HG02642 (cell line): ENCODE results near the gene ABCC4.
A peak's percentile ranks its signal among the peaks of the same experiment; 100 is the strongest.

Experiments
- ATAC-seq: cut with Tn5 transposase; IDR thresholded peaks from one replicate; pipeline ENCODE4 v1.9.1; 2021; ENCODE audit warnings: mild to moderate bottlenecking; ENCODE audit not compliant: unreplicated experiment, poor library complexity

The ABCC4 gene

GRCh38 chr13:95301183-95301967 lies at the start of gene ABCC4:
ABCC4 (minus strand) TSS chr13:95301451; CDS start chr13:95301314, 137 bp downstream.
- ATAC-seq = peak; percentile 87

DNA sequence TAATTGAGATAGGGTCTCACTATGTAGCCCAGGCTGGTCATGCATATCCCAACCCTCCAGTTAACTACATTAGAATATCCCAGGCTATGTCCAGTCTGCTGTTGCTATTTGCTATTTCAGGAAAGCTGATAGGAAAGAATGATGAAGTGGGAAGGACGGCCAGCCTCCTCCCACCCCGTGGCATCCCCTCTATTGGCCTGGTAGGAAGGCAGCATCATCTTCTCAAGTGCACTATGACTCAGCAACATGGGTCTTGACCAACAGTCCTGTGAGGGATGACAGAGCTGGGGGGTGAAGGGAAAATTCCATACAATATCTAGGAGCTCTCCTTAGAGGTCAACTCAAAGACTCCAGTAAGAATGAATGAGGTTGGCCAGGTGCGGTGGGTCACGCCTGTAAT lies 48.0 kb upstream of the ABCC4 start:
- no peak for ATAC-seq

GRCh38 chr13:95343944-95344343 lies 42.7 kb upstream of the ABCC4 start:
- ATAC-seq = no peak

DNA sequence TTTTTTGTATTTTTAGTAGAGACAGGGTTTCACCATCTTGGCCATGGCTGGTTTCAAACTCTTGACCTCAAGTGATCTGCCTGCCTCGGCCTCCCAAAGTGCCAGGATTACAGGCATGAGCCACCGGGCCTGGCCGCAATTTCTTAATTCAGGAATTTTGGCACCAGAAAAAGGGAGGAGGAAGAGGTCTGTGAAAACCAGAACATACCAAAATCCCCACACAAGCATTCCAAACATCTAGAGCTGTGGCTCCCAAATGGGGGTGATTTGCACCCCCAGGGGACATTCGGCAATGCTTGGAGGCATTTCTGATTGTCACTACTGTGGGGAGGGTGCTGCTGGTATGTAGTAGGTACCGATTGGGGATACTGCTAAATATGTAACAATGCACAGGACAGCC lies 40.2 kb upstream of the ABCC4 start:
- ATAC-seq = no peak

GRCh38 chr13:95338905-95339304 lies 37.7 kb upstream of the ABCC4 start:
- ATAC-seq = no peak

GRCh38 chr13:95337597-95337996 lies 36.3 kb upstream of the ABCC4 start:
- no peak for ATAC-seq

DNA sequence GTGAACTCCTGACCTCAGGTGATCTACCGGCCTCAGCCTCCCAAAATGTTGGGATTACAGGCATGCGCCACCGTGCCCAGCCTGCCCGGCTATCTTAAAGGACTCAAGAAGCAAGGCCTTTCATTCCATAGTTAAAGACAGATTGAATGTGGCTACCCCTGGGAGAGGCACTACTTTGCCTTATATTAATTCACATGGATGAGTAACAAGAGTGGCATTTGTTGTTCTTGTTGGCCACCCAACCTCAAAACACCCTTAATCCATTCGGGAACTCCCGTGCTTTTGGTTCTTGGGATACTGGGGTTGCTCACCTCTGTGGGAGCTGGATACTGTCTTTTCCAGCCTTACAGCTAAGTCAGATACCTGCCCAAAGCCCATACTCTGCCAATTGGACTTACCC lies 34.4 kb upstream of the ABCC4 start:
- ATAC-seq = no peak

- ATAC-seq = no peak
Measured at GRCh38 chr13:95328386-95328785, 27.1 kb upstream of the ABCC4 start.

DNA sequence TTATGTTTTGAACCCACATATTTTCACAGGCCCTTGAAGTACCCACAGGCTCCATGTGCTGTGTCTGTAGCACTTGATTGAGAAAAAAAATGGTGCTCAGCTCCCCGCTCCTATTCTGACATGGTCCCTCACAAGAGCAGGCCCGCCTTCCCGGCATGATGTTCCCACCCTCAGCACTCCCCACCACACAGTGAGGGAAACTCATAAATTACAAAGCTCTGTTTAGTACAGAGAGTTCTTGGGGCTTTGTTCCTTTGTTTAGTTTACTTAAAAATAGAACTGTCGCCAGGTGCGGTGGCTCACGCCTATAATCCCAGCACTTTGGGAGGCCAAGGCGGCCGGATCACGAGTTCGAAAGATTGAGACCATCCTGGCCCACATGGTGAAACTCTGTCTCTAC lies 25.9 kb upstream of the ABCC4 start:
- ATAC-seq = no peak

GRCh38 chr13:95326695-95327094 lies 25.4 kb upstream of the ABCC4 start:
- ATAC-seq = no peak

GRCh38 chr13:95325485-95325884 lies 24.2 kb upstream of the ABCC4 start:
- ATAC-seq = no peak

DNA sequence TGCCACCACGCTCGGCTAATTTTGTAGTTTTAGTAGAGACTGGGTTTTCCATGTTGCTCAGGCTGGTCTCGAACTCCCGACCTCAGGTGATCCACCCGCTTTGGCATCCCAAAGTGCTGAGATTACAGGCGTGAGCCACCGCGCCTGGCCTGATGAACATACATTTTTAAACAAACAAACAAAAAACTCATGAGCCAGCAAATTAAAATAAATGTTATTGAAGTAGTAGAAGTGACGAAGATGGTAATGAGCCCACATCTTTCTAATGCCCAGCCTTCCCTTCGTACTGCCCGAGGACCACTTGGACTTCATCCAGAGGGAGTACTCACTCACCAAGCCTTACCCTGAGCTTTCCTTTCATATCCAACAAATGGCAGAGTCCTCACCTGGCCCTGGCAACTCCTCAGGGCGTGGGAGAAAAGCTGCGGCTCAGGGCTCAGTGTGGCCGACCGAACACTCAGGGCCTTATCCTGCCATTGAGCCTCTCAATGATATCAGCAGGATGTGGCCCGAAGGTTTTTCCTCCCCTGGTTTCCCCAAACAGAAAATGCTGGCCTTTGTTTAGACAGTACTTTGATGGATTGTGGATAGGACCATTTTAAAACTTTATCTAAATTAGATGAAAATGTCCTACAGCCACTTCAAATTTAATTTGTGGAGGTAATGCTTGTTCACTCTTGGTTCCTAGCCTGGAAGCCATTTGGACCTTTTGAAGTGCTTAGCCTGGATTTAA lies 22.8 kb upstream of the ABCC4 start:
- no peak for ATAC-seq

DNA sequence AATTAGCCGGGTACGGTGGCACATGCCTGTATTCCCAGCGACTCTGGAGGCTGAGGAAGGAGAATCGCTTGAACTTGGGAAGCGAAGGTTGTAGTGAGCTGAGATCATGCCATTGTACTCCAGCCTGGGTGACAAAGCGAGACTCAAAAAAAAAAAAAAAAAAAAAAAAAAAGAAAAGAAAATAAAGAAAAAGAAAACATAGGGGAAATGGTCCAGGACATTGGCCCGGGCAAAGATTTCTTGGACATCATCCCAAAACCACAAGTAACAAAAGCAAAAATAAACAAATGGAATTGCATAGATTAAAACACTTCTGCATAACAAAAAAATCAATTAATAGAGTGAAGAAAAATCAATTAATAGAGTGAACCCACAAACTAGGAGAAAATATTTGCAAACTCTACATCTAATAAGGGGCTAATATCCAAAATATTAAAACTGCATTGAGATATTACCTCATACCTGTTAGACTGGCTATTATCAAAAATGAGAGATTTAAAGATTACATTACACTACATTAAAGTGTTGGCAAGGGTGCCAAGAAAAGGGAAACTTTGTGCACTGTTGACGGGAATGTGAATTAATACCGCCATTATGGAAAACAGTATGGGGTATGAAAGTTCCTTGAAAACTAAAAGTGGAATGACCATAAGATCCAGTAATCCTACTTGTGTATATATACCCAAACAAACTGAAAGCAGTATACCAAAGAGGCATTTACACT lies 18.5 kb upstream of the ABCC4 start:
- no peak for ATAC-seq

- no peak for ATAC-seq
Measured at GRCh38 chr13:95317039-95317989, 16.1 kb upstream of the ABCC4 start.

GRCh38 chr13:95315752-95316151 lies 14.5 kb upstream of the ABCC4 start:
- ATAC-seq = no peak

DNA sequence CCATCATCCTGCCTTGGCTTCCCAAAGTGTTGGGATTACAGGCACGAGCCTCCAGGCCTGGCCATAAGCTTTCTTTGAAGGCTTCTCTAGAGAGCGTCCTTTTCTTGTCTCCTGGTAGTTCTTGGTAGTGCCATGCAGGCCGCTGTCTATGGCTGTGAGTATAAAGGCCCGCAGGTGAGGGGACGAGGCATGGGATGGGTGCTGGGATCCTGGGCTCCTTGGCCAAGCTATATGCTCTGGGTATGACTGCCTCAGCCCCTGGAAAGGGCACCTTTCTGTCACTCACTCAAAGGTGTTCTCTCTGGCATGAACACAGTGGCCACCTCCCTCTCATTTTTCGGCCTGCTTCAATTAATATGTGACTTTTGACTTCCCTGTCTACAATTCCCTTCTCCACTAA lies 6.3 kb upstream of the ABCC4 start:
- ATAC-seq = no peak

GRCh38 chr13:95304453-95304852 lies 3.2 kb upstream of the ABCC4 start:
- no peak for ATAC-seq

DNA sequence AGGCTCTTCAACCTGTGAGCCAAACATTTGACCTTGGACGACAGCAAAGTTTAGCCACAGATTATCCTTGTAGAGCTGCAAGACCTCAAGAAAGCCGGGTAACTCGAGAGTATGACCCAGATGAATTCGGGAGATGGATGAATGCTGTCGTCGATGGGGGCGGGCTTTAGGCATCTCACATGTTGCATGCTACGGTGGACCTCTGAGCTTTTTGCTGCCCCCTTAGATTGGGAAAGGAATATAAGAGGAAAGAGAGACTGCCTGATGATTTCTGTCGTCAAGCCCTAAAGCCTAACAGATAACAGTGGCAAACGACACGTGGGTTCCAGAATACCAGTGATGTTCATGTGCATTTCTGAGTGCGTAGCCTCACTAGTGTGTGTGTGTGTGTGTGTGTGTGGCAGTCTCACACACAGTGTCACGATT lies 730 bp upstream of the ABCC4 start:
- ATAC-seq = no peak

GRCh38 chr13:95300625-95301182 lies 547 bp downstream of the ABCC4 start:
- ATAC-seq = peak; percentile 43
